Right cardiac atrium (tissue), 5 donors: Measurements from ENCODE around the gene OR51B5. TPM values are rescaled to one million over a fixed set of nuclear protein-coding genes. Genes with fewer than 3 reads are reported as not detected.
"Not testable (repeated sequence)": the region's sequence is repeated elsewhere in the genome, so short reads cannot be mapped to it uniquely, and the experiment has no call there.

Experiments used
- ATAC-seq, 2 donors: fragments of 200-7000 bp; cut with Tn5 transposase; one replicate each; pipeline versions ENCODE4 v1.8.0 to v1.9.1; 2020; ENCODE audit warnings: moderate library complexity in 2 of 2, mild to moderate bottlenecking in 1 of 2
- DNase-seq, 3 donors: peaks; one replicate each; pipeline ENCODE4 v3.0.0-alpha.2; 2020
- H3K27ac ChIP-seq: one replicate; pipeline ENCODE4 v1.5.1; 2013; ENCODE audit warnings: mild to moderate bottlenecking, low read length, control low read depth, moderate library complexity
- H3K27me3 ChIP-seq: one replicate; pipeline ENCODE4 v1.6.1; 2013; ENCODE audit not compliant: control insufficient read depth, insufficient read depth
- H3K4me1 ChIP-seq: one replicate; pipeline ENCODE4 v1.6.1; 2013; ENCODE audit warnings: low read length; ENCODE audit not compliant: control insufficient read depth, insufficient read depth
- H3K4me3 ChIP-seq: one replicate; pipeline ENCODE4 v1.5.1; 2013; ENCODE audit warnings: low read length, control low read depth
- H3K9me3 ChIP-seq: one replicate; pipeline ENCODE4 v1.6.1; 2013; ENCODE audit warnings: low read length; ENCODE audit not compliant: control insufficient read depth
- WGBS: extraction: QIAGEN DNeasy Blood & Tissue Kit; methylation state at CpG from one replicate; pipeline ENCODE4 v1.1.7; 2013; 5-methylcytosine and 5-hydroxymethylcytosine counted together
- intact Hi-C, 4 donors: fragments of 100-400 bp; cut with DNase I; formaldehyde crosslinking; loops; one replicate each; pipeline versions ENCODE4 v1.11.0 to v1.14.0; 2022 to 2023
- polyA plus RNA-seq: library from polyadenylated mRNA; stranded (reverse); fragments of 200-250 nt; gene quantifications from one replicate; pipeline ENCODE4 v1.2.3, GENCODE V29; 2013
- total RNA-seq, 4 donors: library from RNA; stranded (reverse); fragmentation: NEBNext Ultra II Directional; extraction: Animal tissue kit (Norgen Biotek cat#: 25700); gene quantifications; one replicate each; pipeline ENCODE4 v1.2.1, GENCODE V29; 2021
- donor health status: healthy with polysubstance abuse.
- donor health status: DM: no; HTN: yes; CAD: no.
- donor health status: DM: no; HTN: no; CAD: no.
- donor health status: DM: no; HTN: yes; CAD: no; lungs with severe emphysema.
- donor health status: DM: yes; HTN: yes; CAD: no.

The OR51B5 gene
- total and polyA plus RNA-seq, 5 donors, result 0.14 to 0.33 TPM; not detected in 3

GRCh38 chr11:5364214-5364613 is 20.9 kb upstream of the OR51B5 start:
- Histone ChIP-seq H3K27me3 (no peaks in the 10 kb centered on the region), H3K4me1 (no peaks in the 10 kb centered on the region), H3K9me3 (no peaks in the 10 kb centered on the region), H3K27ac (no peak overlapping the region), H3K4me3 (no peak overlapping the region)
- no peak for ATAC-seq
- WGBS, result 59% methylated on average over 2 of the region's 2 CpGs
- intact Hi-C loops, result no loop called here
- DNase-seq, result no peak

- ATAC-seq, result no peak
- WGBS, result 92% methylated on average over 1 of the region's 1 CpG
- Histone ChIP-seq H3K9me3 (no peaks in the 10 kb centered on the region), H3K27me3 (no peaks in the 10 kb centered on the region), H3K4me1 (no peaks in the 10 kb centered on the region), H3K27ac (no peak overlapping the region), H3K4me3 (no peak overlapping the region)
- intact Hi-C loops, result no loop called here
- DNase-seq, result no peak
Measured at GRCh38 chr11:5363679-5364078, 20.4 kb upstream of the OR51B5 start.

GRCh38 chr11:5362017-5362625 is 18.8 kb upstream of the OR51B5 start:
- H3K27ac ChIP-seq, result no peak overlapping the region
- intact Hi-C loops, result no loop called here
- H3K4me1 ChIP-seq, result no peaks in the 10 kb centered on the region
- H3K9me3 ChIP-seq, result no peaks in the 10 kb centered on the region
- H3K4me3 ChIP-seq, result no peak overlapping the region
- no peak for DNase-seq
- no peak for ATAC-seq
- no peaks in the 10 kb centered on the region for H3K27me3 ChIP-seq
- 54% methylated on average over 3 of the region's 3 CpGs for WGBS

- H3K27me3 ChIP-seq, H3K4me3 ChIP-seq, ATAC-seq, intact Hi-C loops, H3K4me1 ChIP-seq, H3K27ac ChIP-seq, DNase-seq, H3K9me3 ChIP-seq: not testable (repeated sequence)
- WGBS, result 84% methylated on average over 5 of the region's 5 CpGs
Measured at GRCh38 chr11:5356031-5356430, 12.7 kb upstream of the OR51B5 start.

- no peaks in the 10 kb centered on the region for H3K9me3 ChIP-seq
- H3K27me3 ChIP-seq, result no peaks in the 10 kb centered on the region
- no peak for ATAC-seq
- H3K4me1 ChIP-seq, result no peaks in the 10 kb centered on the region
- H3K4me3 ChIP-seq, result no peak within 1 kb of the TSS
- WGBS, result 64% methylated on average over 1 of the region's 1 CpG
- DNase-seq, result no peak
- intact Hi-C loops, result no loop called here
- no peak within 1 kb of the TSS for H3K27ac ChIP-seq
Measured at GRCh38 chr11:5351208-5351607, 7.9 kb upstream of the OR51B5 start, which contains the start of gene OR51B6. OR51B6 (plus strand) TSS chr11:5351508; CDS start chr11:5351508, 0 bp downstream.

- intact Hi-C loops, result no loop called here
- Histone ChIP-seq H3K27ac (no peak overlapping the region), H3K4me3 (no peak overlapping the region), H3K9me3 (no peaks in the 10 kb centered on the region), H3K27me3 (no peaks in the 10 kb centered on the region), H3K4me1 (no peaks in the 10 kb centered on the region)
- 38% methylated on average over 1 of the region's 1 CpG for WGBS
- ATAC-seq (no peak), DNase-seq (no peak)
Measured at GRCh38 chr11:5349550-5349949, 6.2 kb upstream of the OR51B5 start.

- no peak overlapping the region for H3K4me3 ChIP-seq
- intact Hi-C loops, result no loop called here
- no peaks in the 10 kb centered on the region for H3K9me3 ChIP-seq
- DNase-seq, result no peak
- no peaks in the 10 kb centered on the region for H3K27me3 ChIP-seq
- no peak for ATAC-seq
- WGBS, result 17% methylated on average over 3 of the region's 3 CpGs
- no peak overlapping the region for H3K27ac ChIP-seq
- no peaks in the 10 kb centered on the region for H3K4me1 ChIP-seq
Measured at GRCh38 chr11:5348551-5349194, 5.3 kb upstream of the OR51B5 start.

- no peak for DNase-seq
- intact Hi-C loops, result no loop called here
- no peaks in the 10 kb centered on the region for H3K9me3 ChIP-seq
- ATAC-seq, result no peak
- H3K27ac ChIP-seq, result no peak overlapping the region
- no peaks in the 10 kb centered on the region for H3K4me1 ChIP-seq
- no peak overlapping the region for H3K4me3 ChIP-seq
- WGBS, result 42% methylated on average over 3 of the region's 3 CpGs
- H3K27me3 ChIP-seq, result no peaks in the 10 kb centered on the region
Measured at GRCh38 chr11:5345831-5346230, 2.5 kb upstream of the OR51B5 start.

- WGBS, result 91% methylated on average over 1 of the region's 1 CpG
- Histone ChIP-seq H3K4me3 (no peak overlapping the region), H3K27ac (no peak overlapping the region), H3K4me1 (no peaks in the 10 kb centered on the region), H3K9me3 (no peaks in the 10 kb centered on the region), H3K27me3 (no peaks in the 10 kb centered on the region)
- no peak for DNase-seq
- ATAC-seq, result no peak
- intact Hi-C loops, result no loop called here
Measured at GRCh38 chr11:5339771-5340322, 3.5 kb downstream of the OR51B5 start.

GRCh38 chr11:5337253-5337652 is 6.1 kb downstream of the OR51B5 start:
- H3K27ac ChIP-seq, ATAC-seq, H3K9me3 ChIP-seq, H3K27me3 ChIP-seq, DNase-seq, H3K4me3 ChIP-seq, intact Hi-C loops, H3K4me1 ChIP-seq: not testable (repeated sequence)
- 83% methylated on average over 1 of the region's 1 CpG for WGBS

GRCh38 chr11:5336331-5336730 is 7.0 kb downstream of the OR51B5 start:
- intact Hi-C loops, result no loop called here
- H3K27ac ChIP-seq, result no peak overlapping the region

More at GRCh38 chr11:5336331-5336730, 7.0 kb downstream of the OR51B5 start:
- no peaks in the 10 kb centered on the region for H3K27me3 ChIP-seq
- H3K4me1 ChIP-seq, result no peaks in the 10 kb centered on the region
- H3K4me3 ChIP-seq, result no peak overlapping the region
- no peaks in the 10 kb centered on the region for H3K9me3 ChIP-seq
- DNase-seq (no peak), ATAC-seq (no peak)
